Lung (tissue), 12 donors: ENCODE results near the gene GNL2. TPM values are rescaled to one million over a fixed set of nuclear protein-coding genes. Genes with fewer than 3 reads are reported as not detected.

Experiments
- ATAC-seq: fragments of 200-7000 bp; cut with Tn5 transposase; one replicate; pipeline ENCODE4 v1.9.1; 2020; ENCODE audit warnings: moderate number of reproducible peaks; ENCODE audit not compliant: insufficient read depth, low FRiP score
- DNase-seq, 3 donors: peaks; one replicate each; pipeline ENCODE4 v3.0.0-alpha.2; 2013 to 2017
- H3K27ac ChIP-seq, 2 donors: one replicate each; pipeline ENCODE4 v1.5.1; 2013; ENCODE audit warnings: mild to moderate bottlenecking in 2 of 2, moderate library complexity in 2 of 2, control low read depth in 1 of 2, inconsistent platforms in 1 of 2, low read depth in 1 of 2, low read length in 1 of 2
- H3K27me3 ChIP-seq, 3 donors: one replicate each; pipeline ENCODE4 v1.5.1; 2013; ENCODE audit warnings: low read length in 2 of 3; ENCODE audit not compliant: control insufficient read depth in 3 of 3, insufficient read depth in 3 of 3
- H3K36me3 ChIP-seq, 4 donors: one replicate each; pipeline ENCODE4 v1.5.1; 2013; ENCODE audit warnings: low read length in 4 of 4, mild to moderate bottlenecking in 1 of 4, moderate library complexity in 1 of 4; ENCODE audit not compliant: control insufficient read depth in 4 of 4, insufficient read depth in 4 of 4
- H3K4me1 ChIP-seq, 5 donors: one replicate each; pipeline ENCODE4 v1.5.1; 2013; ENCODE audit warnings: low read length in 5 of 5, mild to moderate bottlenecking in 2 of 5, moderate library complexity in 1 of 5; ENCODE audit not compliant: control insufficient read depth in 5 of 5, insufficient read depth in 5 of 5
- H3K4me3 ChIP-seq: one replicate; pipeline ENCODE4 v1.5.1; 2013; ENCODE audit warnings: mild to moderate bottlenecking, control low read depth, moderate library complexity
- H3K9ac ChIP-seq, 2 donors: one replicate each; pipeline ENCODE4 v1.5.1; 2013; ENCODE audit warnings: low read length in 2 of 2, control low read depth in 1 of 2; ENCODE audit not compliant: insufficient read depth in 1 of 2
- H3K9me3 ChIP-seq, 4 donors: one replicate each; pipeline ENCODE4 v1.5.1; 2013; ENCODE audit warnings: low read length in 3 of 4, mild to moderate bottlenecking in 1 of 4, moderate library complexity in 1 of 4; ENCODE audit not compliant: control insufficient read depth in 4 of 4, insufficient read depth in 3 of 4
- WGBS, 2 donors: extraction: QIAGEN DNeasy Blood & Tissue Kit; methylation state at CpG; one replicate each; pipeline ENCODE4 v1.1.7; 2013; 5-methylcytosine and 5-hydroxymethylcytosine counted together
- polyA plus RNA-seq, 2 donors: library from polyadenylated mRNA; stranded (reverse); fragments of 200-250 nt; gene quantifications; one replicate each; pipeline ENCODE4 v1.2.1, GENCODE V29; 2013
- total RNA-seq, 2 donors: library from RNA; depleted of rRNA in 1 of 2; stranded (reverse); fragments of >200 nt in 1 of 2; gene quantifications; one replicate each; pipeline ENCODE4 v1.2.1, GENCODE V29; 2014 to 2021
- TF ChIP-seq, protein P1 (sequence below): IDR thresholded peaks from 2 replicates; pipeline ENCODE4 v1.5.1; 2012; ENCODE audit warnings: mild to moderate bottlenecking; ENCODE audit errors: control extremely low read depth, extremely low read depth
- donor health status: control.
- donor health status: control.
- donor health status: Bipolar disorder and iron deficiency.
- donor health status: healthy.
- donor health status: DM: yes; HTN: yes; CAD: no.

The GNL2 gene
- total and polyA plus RNA-seq, 4 donors: 39.3 to 148 (median 44.3) TPM

DNA sequence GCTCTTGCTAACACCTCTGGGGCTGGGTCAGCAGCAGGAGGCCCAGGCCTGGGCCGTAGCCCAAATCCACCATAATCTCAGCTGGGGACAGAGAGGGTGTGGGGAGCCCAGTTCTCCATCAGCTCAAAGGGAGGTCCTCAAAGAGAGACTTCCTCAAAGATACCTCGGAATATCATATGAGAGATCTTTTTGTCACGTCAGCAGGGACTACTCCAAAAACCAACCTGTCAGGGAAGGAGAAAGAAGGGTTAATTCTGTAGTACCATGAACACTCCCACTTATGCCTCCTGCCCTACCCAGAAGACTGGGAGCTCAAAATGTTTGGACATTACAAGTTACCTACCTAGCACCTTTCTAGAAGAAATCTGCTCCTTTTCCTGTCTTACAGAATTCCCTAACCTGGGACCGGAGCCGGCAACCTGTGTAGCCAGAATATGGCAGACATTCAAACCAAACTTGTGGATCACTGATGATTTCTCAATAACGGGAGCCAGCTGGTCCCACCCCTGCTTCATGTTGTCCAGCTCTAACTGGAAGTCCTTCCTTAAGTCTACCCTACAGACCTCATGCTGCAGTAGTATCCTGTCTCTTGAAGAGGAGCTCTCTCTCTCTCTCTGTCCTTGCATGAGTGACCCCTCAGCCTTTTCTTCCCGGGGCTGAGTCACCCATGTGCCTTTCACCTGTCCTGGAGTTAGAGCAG is 34.1 kb upstream of the GNL2 start:
- Histone ChIP-seq H3K27me3 (peaks cover 5 to 52% (median 41%) of the 10 kb centered on the region in 3 donors), H3K4me3 (no peak overlapping the region), H3K27ac (no peak overlapping the region), H3K36me3 (no peaks in the 10 kb centered on the region), H3K9ac (no peak overlapping the region), H3K4me1 (peaks cover 0 to 14% (median 4%) of the 10 kb centered on the region in 5 donors), H3K9me3 (no peaks in the 10 kb centered on the region)
- DNase-seq: no peak
- ATAC-seq: no peak
- 44 to 57% methylated on average over 7 of the region's 7 CpGs for WGBS, 2 donors
- TF ChIP-seq, protein P1, sequence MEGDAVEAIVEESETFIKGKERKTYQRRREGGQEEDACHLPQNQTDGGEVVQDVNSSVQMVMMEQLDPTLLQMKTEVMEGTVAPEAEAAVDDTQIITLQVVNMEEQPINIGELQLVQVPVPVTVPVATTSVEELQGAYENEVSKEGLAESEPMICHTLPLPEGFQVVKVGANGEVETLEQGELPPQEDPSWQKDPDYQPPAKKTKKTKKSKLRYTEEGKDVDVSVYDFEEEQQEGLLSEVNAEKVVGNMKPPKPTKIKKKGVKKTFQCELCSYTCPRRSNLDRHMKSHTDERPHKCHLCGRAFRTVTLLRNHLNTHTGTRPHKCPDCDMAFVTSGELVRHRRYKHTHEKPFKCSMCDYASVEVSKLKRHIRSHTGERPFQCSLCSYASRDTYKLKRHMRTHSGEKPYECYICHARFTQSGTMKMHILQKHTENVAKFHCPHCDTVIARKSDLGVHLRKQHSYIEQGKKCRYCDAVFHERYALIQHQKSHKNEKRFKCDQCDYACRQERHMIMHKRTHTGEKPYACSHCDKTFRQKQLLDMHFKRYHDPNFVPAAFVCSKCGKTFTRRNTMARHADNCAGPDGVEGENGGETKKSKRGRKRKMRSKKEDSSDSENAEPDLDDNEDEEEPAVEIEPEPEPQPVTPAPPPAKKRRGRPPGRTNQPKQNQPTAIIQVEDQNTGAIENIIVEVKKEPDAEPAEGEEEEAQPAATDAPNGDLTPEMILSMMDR: no peak

DNA sequence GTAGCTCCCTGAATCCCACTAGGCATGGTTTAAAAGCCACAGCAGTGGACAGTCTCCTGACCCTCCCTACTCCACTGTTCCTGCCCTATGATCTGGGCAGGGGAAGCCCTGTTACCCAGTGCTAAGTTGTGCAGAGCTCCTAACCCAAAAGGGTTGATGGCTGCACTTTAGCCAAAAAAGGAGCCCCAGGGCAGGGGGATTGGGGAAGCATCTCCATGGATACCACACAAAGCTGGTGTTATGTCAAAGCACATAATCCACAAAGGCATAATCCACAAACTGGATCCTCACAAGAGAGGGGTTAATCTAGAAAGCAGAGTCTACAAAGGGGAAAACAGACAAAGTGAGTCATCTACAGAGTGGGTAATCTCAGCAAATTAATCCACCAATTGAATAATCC is 33.3 kb upstream of the GNL2 start:
- Histone ChIP-seq H3K4me3 (no peak overlapping the region), H3K4me1 (peaks cover 0 to 13% (median 3%) of the 10 kb centered on the region in 5 donors), H3K9ac (no peak overlapping the region), H3K36me3 (no peaks in the 10 kb centered on the region), H3K9me3 (no peaks in the 10 kb centered on the region), H3K27me3 (peaks cover 0 to 47% (median 41%) of the 10 kb centered on the region in 3 donors), H3K27ac (no peak overlapping the region)
- ATAC-seq (no peak), DNase-seq (no peak)
- TF ChIP-seq, protein P1: no peak

DNA sequence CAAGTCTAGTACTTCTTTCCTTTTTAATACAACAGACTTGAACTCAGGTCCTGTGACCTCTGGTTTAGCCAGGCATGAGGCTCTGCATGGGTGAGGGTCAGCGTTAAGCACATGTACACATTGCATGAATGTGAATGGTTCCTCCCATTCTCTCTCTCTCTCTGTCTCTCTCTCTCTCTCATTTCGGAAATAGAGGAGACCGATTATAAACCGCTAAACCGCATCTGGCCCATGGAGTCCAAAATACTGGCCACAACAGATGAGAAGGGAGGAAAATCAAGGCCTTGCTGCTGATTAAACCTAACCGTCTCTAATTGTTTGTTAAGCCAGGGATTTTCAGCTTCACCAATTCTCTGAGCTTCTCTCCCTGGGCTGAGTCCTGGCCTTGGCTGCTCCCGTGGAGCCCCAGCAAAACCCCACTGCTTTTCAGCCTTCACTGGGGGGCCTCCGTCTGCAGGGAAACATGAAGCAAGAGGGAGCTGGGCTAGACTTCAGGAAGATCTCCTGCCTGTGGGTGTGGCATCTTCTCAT is 32.4 kb upstream of the GNL2 start:
- DNase-seq: no peak
- WGBS, 2 donors: 79% methylated on average over 8 of the region's 8 CpGs
- H3K27me3 ChIP-seq: peaks cover 0 to 42% (median 34%) of the 10 kb centered on the region in 3 donors
- no peaks in the 10 kb centered on the region for H3K36me3 ChIP-seq
- H3K4me3 ChIP-seq: no peak overlapping the region
- TF ChIP-seq, protein P1: no peak
- H3K4me1 ChIP-seq: peaks cover 0 to 13% (median 3%) of the 10 kb centered on the region in 5 donors
- no peak overlapping the region for H3K27ac ChIP-seq
- no peaks in the 10 kb centered on the region for H3K9me3 ChIP-seq
- ATAC-seq: no peak
- H3K9ac ChIP-seq: no peak overlapping the region
